Activated naive CD8-positive, alpha-beta T cell treated with anti-CD3 and anti-CD28 coated beads, Interleukin-2, amount 50 U/mL, for 16 hours (primary cell): ENCODE data around the gene DRAXIN.

ENCODE experiments used
- DNase-seq: peaks from one replicate; pipeline ENCODE4 v3.0.0-alpha.2; 2020; ENCODE audit warnings: low read depth, low spot score

DRAXIN gene

DNA sequence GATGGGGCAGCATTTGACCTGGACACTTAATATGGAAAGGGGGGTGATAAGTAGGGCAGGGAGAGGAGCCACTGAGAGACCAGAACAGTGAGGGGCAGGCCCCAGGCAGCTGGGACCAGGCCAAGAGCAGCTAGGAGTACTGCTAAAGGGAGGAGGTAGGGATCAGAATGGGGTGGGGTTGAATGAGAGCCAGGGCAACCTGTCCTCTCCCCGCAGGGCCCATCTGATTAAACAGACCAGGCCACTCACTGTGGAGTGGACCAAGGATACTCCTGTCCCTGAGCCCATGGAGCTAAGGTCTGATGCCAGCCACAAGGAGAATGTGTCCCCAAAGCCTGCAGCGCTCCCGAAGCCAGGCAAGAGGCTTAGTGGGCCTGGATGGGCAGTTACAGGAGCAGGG lies 72.6 kb downstream of the DRAXIN start:
- DNase-seq = no peak

- no peak for DNase-seq
These were observed 73.0 kb downstream of the DRAXIN start for GRCh38 chr1:11764519-11764918.

- no peak for DNase-seq
These were observed 74.3 kb downstream of the DRAXIN start for GRCh38 chr1:11765661-11766428.

DNA sequence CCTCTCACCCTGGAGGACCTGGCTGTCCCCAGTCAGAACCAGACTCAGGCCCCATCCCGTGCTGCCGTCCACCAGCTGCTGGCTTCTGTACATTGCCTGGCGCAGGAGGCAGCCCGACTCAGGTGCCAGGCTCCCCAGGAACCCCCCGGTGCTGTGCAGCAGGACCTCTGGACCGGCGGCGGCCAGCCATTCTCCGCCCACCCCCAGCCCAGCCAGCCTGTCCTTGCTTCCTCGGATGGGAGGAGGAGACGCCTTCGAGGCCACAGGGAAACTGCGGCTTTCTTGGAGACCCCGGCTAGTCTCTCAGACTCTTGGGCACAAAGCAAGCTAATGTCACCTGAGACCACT lies 74.9 kb downstream of the DRAXIN start:
- no peak for DNase-seq

DNA sequence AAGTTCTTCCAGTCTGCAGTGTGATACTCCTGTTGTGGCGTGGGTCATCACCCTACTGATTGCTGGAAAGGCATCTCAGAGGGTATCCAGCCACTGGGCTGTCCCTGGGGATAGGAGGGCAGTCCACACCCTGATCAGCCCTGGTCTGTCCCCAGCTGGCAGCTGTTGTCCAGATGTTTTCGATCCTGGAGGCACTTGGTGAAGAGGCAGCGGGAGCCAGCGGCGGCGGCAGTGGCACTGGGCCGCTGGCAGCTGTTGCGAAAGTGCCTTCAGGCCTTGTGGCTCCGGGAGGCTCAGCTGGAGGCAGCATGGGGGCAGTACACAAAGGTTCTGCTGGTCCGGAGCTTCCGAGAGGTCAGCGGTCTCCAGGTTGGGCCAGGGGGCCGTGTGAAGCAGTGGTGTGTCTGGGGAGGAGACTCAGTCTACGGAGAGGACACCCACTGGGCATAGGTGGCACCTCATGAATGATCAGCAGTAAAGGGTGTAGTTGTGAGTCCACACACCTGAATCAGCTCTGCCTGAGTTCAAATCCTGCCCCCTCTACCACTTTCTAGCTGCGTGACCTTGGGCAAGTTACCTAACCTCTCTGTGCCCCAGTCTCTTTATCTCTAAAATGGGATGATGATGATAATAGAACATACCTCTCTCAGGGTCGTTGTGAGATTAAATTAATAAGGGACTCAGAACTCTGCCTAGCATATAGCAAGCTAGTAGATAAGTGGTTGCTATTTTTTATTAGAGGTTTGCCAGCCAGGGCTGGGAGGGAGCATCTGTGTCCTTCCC lies 76.6 kb downstream of the DRAXIN start:
- DNase-seq = no peak

DNA sequence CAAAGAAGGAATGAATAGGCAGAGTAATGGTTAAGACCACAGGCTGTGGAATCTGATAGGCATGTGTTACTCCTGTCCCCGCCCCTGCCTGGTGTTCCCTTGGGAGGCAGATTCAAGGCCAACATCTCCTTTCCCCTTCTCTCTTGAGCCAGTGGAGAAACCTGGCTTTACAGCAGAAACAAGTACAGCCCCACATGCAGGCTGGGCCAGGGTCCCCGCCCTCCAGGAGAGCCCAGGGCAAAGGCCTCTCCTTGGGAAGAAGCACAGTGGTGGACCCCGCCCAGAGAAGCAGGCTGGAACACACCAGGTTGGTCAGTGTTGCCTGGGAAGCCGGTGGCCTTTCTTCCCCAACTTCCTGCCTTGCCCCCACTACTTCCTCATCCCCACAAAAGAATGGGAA lies 77.3 kb downstream of the DRAXIN start:
- no peak for DNase-seq

DNA sequence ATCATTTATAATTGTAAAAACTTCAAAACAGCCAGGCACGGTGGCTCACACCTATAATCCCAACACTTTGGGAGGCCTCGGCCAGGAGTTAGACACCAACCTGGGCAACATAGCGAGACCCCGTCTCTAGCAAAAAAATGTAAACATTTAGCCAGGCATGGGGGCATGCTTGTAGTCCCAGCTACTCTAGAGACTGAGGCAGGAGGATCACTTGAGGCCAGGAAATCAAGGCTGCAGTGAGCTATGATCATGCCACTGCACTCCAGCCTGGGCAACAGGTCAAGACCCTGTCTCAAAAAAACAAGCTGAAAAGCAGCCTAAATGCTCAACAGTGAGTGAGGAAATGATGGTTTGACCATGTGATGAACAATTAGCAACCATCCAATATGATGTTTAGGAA lies 77.8 kb downstream of the DRAXIN start:
- DNase-seq = no peak

DNA sequence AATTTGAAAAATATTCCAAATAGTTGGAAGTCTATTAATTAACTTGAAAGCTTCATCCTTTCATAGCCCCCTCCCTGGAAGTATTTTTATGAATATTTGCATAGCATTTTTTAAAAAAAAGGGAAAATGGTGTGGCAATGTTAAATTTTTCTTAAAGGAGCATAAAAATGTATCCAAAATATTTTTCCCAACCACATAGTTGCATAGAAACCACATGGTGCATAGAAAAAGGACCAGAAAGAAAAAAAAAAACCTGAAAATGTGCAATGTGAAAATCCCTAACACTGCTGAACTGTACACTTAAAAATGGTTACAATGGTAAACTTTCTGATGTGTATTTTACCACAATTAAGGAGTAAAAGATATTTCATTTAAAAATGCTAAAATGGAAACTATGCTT lies 78.5 kb downstream of the DRAXIN start:
- DNase-seq = no peak

- DNase-seq = no peak
These were observed 80.1 kb downstream of the DRAXIN start for GRCh38 chr1:11771481-11772043.

DNA sequence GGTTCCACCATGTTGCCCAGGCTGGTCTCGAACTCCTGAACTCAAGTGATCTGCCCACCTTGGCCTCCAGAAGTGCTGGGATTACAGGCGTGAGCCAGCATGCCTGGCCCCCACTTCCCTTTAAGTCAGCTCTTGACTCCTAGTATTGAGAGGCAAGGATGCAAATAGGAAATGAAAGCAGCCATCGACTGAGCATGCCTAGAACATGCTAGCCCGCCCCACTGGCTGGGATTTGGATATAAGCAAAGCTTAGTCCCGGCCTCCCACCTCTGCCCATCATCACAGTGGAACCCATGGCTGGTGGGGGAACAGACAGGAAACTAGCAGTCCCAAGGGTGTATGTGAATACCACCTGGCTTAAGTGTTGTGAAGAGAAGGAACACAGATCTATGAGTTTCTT lies 80.9 kb downstream of the DRAXIN start:
- no peak for DNase-seq

DNA sequence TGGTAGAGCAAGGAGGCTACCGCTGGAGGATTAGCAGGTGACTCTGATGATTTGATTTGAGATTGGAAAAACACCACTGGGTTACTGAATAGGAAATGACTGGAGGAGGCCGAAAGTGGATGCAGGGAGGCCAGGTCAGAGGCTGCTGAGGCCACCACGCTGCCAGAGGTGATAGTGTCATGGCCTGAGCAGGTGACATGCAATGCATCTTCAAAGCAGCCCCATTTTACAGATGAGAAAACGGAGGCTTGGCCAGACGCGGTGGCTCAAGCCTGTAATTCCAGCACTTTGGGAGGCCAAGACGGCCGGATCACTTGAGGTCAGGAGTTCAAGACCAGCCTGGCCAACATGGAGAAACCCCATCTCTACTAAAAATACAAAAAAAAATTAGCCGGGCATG lies 83.2 kb downstream of the DRAXIN start:
- DNase-seq = no peak
